HFFc6 (cell line): Measurements from ENCODE around the gene PGF. TPM values are rescaled to one million over a fixed set of nuclear protein-coding genes. Genes with fewer than 3 reads are reported as not detected.

Experiments
- DNase-seq: peaks from one replicate; pipeline ENCODE4 v3.0.0-alpha.2; 2018
- H3K27ac Mint-ChIP-seq: 2 replicates; pipeline ENCODE4 v1.8.0; 2020; ENCODE audit warnings: mild to moderate bottlenecking, mixed read lengths
- H3K27me3 Mint-ChIP-seq: 2 replicates; pipeline ENCODE4 v1.8.0; 2021; ENCODE audit warnings: mild to moderate bottlenecking, moderate library complexity, mixed read lengths; ENCODE audit not compliant: insufficient read depth
- H3K36me3 Mint-ChIP-seq: 2 replicates; pipeline ENCODE4 v1.8.0; 2021; ENCODE audit warnings: low read depth, mixed read lengths
- H3K4me1 Mint-ChIP-seq: 2 replicates; pipeline ENCODE4 v1.8.0; 2020; ENCODE audit warnings: low read depth, mixed read lengths
- H3K4me3 Mint-ChIP-seq: 2 replicates; pipeline ENCODE4 v1.8.0; 2020; ENCODE audit warnings: mild to moderate bottlenecking, moderate library complexity, mixed read lengths
- H3K9me3 Mint-ChIP-seq: 2 replicates; pipeline ENCODE4 v1.8.0; 2020; ENCODE audit warnings: mild to moderate bottlenecking, mixed read lengths
- CTCF ChIP-seq: fragments of 200-600 bp; sonication (generic); IDR thresholded peaks from 2 replicates; pipeline ENCODE4 v1.5.0; 2021; ENCODE audit warnings: antibody characterized with exemption, mild to moderate bottlenecking
- total RNA-seq, 6 experiments: library from RNA; stranded (reverse); fragmentation: NEBNext Ultra II Directional; extraction: Animal tissue kit (Norgen Biotek cat#: 25700); gene quantifications; 2 replicates in 1 of 6; 3 replicates in 5 of 6; pipeline ENCODE4 v1.2.3, GENCODE V29; 2021

The PGF gene
- total RNA-seq, 6 experiments from 2014 or later = 0.87 to 2.9 (median 2.7) TPM

GRCh38 chr14:74912801-74913200 is 42.6 kb downstream of the PGF start:
- Mint-ChIP-seq H3K9me3 (no peaks in the 10 kb centered on the region), H3K27me3 (peaks cover 2% of the 10 kb centered on the region), H3K4me1 (peaks cover 19% of the 10 kb centered on the region), H3K27ac (no peak overlapping the region), H3K4me3 (no peak overlapping the region), H3K36me3 (no peaks in the 10 kb centered on the region)
- no peak for TF ChIP-seq CTCF
- DNase-seq = no peak

DNA sequence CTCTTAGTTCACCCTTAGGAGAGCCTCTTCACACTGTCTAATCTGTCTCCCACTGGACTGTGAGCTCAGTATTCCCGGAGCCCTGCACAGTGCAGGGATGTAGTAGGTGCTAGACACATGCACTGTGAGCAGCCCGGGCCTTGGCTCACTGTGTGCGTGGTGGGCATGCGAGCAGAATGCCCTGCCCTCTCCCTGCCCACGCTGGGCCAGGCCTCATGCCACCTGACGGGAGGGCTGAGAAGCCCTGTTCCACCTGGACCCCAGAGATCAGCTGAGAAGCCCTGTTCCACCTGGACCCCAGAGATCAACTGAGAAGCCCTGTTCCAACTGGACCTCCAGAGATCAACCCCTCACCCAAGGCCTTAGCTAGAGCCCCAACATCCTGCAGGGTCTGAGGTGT is 43.3 kb downstream of the PGF start:
- H3K4me1 Mint-ChIP-seq = peaks cover 19% of the 10 kb centered on the region
- DNase-seq = no peak
- H3K27ac Mint-ChIP-seq = no peak overlapping the region
- TF ChIP-seq CTCF = no peak
- no peak overlapping the region for H3K4me3 Mint-ChIP-seq
- no peaks in the 10 kb centered on the region for H3K36me3 Mint-ChIP-seq
- H3K9me3 Mint-ChIP-seq = no peaks in the 10 kb centered on the region
- H3K27me3 Mint-ChIP-seq = peaks cover 2% of the 10 kb centered on the region

DNA sequence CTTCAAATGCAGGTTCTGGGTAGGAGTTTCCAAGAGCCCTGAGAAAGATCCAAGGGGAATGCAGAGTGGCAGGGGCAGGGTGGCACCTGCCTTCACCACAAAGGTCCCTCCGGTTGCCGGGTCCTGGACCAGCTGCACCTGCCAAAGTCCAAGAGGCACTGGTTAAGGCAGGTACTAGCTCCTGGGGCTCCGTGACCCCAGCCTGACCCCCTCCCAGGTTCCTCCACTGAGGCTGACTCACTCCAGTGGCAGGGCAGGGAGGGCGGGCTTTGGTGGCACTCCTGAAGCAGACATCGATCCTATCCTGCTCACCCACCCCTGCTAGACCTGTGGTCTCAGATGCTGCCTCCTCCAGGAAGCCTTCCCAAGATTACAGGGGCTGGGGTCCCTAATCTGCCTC is 43.7 kb downstream of the PGF start:
- Mint-ChIP-seq H3K4me1 (peaks cover 19% of the 10 kb centered on the region), H3K27me3 (peaks cover 2% of the 10 kb centered on the region), H3K4me3 (no peak overlapping the region), H3K9me3 (no peaks in the 10 kb centered on the region), H3K36me3 (no peaks in the 10 kb centered on the region), H3K27ac (no peak overlapping the region)
- no peak for TF ChIP-seq CTCF
- no peak for DNase-seq

DNA sequence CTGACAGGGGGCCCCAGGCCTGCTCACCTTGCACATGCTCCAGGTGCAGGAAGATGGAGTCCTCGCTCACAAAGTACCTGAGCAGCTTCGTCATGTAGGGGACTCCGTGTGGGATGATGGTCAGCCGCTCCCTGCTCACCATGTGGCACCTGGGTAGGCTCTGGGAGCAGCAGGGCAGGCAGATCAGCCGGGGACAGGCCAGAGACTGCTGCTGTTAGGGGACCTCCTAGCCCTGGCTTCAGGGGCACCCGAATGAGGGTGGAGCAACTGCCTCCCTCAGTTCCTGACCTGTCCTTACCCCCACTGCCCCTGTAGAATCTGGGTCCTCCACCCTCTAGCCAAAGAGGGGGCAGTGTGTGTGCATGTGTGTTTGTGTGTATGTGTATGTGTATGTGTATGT is 44.2 kb downstream of the PGF start:
- no peaks in the 10 kb centered on the region for H3K36me3 Mint-ChIP-seq
- DNase-seq = no peak
- H3K4me1 Mint-ChIP-seq = peaks cover 19% of the 10 kb centered on the region
- H3K9me3 Mint-ChIP-seq = no peaks in the 10 kb centered on the region
- peaks cover 2% of the 10 kb centered on the region for H3K27me3 Mint-ChIP-seq
- H3K4me3 Mint-ChIP-seq = no peak overlapping the region
- no peak overlapping the region for H3K27ac Mint-ChIP-seq
- no peak for TF ChIP-seq CTCF

DNA sequence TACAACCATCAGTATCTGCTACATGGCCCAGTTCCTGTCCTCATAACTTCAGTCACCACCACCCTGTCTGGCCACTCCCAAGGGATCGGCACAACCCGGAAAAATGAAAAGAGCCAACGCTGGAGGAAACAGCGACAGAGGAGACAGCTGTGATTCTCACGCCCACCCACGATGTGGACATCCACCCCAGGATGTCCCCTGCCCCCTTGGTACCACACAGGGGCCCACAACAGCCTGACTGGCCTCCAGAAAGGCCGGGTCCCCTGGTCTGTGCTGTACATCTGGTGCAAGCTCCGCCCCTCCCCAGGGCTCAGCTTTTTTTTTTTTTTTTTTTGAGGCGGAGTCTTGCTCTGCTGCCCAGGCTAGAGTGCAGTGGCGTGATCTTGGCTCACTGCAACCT is 44.8 kb downstream of the PGF start:
- Mint-ChIP-seq H3K4me1 (peaks cover 24% of the 10 kb centered on the region), H3K27ac (no peak overlapping the region), H3K36me3 (no peaks in the 10 kb centered on the region), H3K27me3 (peaks cover 2% of the 10 kb centered on the region), H3K4me3 (no peak overlapping the region), H3K9me3 (no peaks in the 10 kb centered on the region)
- no peak for TF ChIP-seq CTCF
- DNase-seq = no peak

DNA sequence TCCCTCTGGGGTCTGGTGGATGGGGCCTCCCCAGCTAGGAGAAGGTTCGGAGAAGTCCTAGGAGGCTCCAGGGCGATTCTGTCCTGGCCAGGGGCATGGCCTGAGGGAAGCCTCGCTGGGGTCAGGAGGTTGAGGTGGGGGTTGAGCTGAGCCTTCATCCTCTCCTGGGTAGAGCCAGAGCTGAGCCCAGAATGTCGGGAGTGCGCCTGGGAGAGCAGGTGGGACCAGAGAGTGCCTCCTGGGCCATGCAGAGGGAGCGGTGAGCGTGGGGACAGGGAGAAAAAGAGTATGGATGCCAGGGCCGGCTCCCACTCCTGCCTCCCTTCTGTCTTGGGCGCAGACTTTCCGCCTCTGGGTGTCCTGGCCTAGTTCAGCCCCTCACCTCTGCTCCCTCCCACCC is 45.5 kb downstream of the PGF start:
- Mint-ChIP-seq H3K4me3 (no peak overlapping the region), H3K36me3 (no peaks in the 10 kb centered on the region), H3K27me3 (peaks cover 2% of the 10 kb centered on the region), H3K9me3 (no peaks in the 10 kb centered on the region), H3K27ac (no peak overlapping the region), H3K4me1 (peaks cover 26% of the 10 kb centered on the region)
- TF ChIP-seq CTCF = no peak
- DNase-seq = no peak
